GM10248 (cell line): ENCODE data around the gene CLMN.

Experiments
- CTCF ChIA-PET: fragments of 300-600 bp; sonication (Branson Sonifier 250); formaldehyde crosslinking; extraction: SDS; loops from one replicate; lab custom pipeline; 2021; ENCODE audit warnings: antibody characterized with exemption; lab: Yijun Ruan, JAX
- POLR2A ChIA-PET: fragments of 350-650 bp; sonication (Branson Sonifier 250); formaldehyde crosslinking; extraction: SDS; loops from one replicate; lab custom pipeline; 2020; ENCODE audit warnings: antibody characterized with exemption; lab: Yijun Ruan, JAX
- DNase-seq: peaks from one replicate; pipeline ENCODE4 v3.0.0; 2012; ENCODE audit errors: extremely low spot score
- TF ChIP-seq, protein P1 (sequence below): IDR thresholded peaks from 2 replicates; pipeline ENCODE4 v1.5.1; 2012; ENCODE audit warnings: mild to moderate bottlenecking, low read depth; ENCODE audit errors: extremely low read depth, missing control alignments, control extremely low read depth

The CLMN gene

DNA sequence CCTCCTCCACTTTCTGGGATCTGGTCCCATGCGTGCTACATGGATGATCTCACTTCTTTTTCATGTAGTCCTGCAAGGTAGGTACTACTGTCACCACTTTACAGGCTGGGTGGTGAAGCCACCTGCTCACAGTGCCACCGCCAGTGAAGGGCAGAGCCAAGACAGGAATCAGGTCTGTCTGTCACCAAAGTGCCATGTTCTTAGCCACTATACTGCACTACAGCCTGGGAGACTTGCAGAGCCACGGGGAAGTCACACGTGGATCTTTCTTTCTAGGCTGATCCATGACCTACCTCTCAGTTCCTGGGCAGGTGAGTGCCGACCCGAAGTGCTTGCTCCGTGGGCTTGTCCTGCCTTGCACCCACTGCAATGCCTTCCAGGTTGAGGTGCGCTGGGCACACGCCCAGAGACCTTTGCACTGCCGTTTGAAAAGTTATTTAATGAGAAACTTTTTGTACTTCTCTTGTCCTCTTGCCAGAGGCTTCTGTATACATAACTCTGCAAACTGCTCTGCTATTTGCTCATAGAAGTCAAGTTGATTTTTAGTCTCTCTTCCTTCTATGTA, 19.7 kb upstream of the CLMN start:
- TF ChIP-seq, protein P1, sequence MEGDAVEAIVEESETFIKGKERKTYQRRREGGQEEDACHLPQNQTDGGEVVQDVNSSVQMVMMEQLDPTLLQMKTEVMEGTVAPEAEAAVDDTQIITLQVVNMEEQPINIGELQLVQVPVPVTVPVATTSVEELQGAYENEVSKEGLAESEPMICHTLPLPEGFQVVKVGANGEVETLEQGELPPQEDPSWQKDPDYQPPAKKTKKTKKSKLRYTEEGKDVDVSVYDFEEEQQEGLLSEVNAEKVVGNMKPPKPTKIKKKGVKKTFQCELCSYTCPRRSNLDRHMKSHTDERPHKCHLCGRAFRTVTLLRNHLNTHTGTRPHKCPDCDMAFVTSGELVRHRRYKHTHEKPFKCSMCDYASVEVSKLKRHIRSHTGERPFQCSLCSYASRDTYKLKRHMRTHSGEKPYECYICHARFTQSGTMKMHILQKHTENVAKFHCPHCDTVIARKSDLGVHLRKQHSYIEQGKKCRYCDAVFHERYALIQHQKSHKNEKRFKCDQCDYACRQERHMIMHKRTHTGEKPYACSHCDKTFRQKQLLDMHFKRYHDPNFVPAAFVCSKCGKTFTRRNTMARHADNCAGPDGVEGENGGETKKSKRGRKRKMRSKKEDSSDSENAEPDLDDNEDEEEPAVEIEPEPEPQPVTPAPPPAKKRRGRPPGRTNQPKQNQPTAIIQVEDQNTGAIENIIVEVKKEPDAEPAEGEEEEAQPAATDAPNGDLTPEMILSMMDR, result no peak
- DNase-seq, result no peak
- ChIA-PET CTCF (interaction anchor here (0.8 to 2.4 kb wide), 2 partner anchors 9 to 11 kb away, joined by 3 to 13 read pairs; no protein-coding TSS in a partner anchor), POLR2A (no interaction called here)

DNA sequence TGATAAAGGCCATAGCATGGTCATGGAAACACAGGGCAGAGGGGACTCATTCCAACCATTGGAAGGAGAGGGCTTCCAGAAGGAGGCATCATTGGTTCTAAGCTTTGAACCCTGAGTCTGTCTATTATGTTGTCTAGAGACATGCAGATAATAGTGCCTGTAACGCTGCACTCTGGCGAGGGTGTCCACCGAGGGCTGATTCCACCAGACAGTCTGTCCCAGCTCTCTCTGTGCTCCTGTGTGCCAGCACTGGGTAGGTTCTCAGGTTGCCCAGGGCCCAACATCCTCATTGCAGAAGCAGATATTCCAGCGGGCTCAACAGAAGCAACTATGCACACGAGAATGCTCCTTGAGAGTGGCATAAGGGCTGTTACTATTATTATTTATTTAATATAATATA, 18.7 kb upstream of the CLMN start:
- TF ChIP-seq, protein P1, result no peak
- no peak for DNase-seq
- CTCF ChIA-PET, result interaction anchor here (0.6 to 1.0 kb wide), 2 partner anchors 9 to 11 kb away, joined by 3 read pairs; no protein-coding TSS in a partner anchor
- POLR2A ChIA-PET, result no interaction called here

- ChIA-PET POLR2A (no interaction called here), CTCF (interaction anchor here (0.6 to 1.3 kb wide), 3 partner anchors 11 to 190 kb away, joined by 3 read pairs; no protein-coding TSS in a partner anchor)
- no peak for DNase-seq
- TF ChIP-seq, protein P1, result no peak
Observed at GRCh38 chr14:95337041-95337595, 17.4 kb upstream of the CLMN start.

GRCh38 chr14:95336192-95336760, 16.6 kb upstream of the CLMN start:
- TF ChIP-seq, protein P1, result no peak
- POLR2A ChIA-PET, result no interaction called here
- CTCF ChIA-PET, result interaction anchor here (0.8 to 1.5 kb wide), 5 partner anchors 9 to 647 kb away, joined by 3 to 5 read pairs (median 4); no protein-coding TSS in a partner anchor
- no peak for DNase-seq

- DNase-seq, result no peak
- POLR2A ChIA-PET, result no interaction called here
- CTCF ChIA-PET, result interaction anchor here (1.3 to 1.5 kb wide), 2 partner anchors 10 to 27 kb away, joined by 4 to 5 read pairs; no protein-coding TSS in a partner anchor
- TF ChIP-seq, protein P1, result no peak
Observed at GRCh38 chr14:95335071-95335470, 15.4 kb upstream of the CLMN start.

DNA sequence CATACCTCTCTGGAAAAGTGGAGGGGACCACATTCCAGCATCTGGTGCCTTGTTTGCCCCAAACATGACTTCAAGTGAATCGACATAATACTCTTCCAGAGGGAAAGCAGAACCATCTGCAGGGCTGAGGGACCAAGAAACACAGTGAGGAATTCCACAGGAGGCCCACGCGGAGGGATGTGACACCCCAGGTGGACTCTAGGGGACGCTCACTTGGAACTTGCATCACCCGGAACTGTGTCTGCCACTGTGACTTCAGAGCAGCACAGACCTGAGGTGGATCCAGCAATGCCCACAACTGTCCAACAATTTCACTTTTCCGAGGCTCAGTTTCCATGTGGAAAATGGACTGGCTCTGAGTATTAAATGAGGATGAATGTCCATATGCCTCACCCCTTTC, 14.3 kb upstream of the CLMN start:
- CTCF ChIA-PET, result no interaction called here
- TF ChIP-seq, protein P1, result no peak
- no peak for DNase-seq
- POLR2A ChIA-PET, result no interaction called here
